ENCODE results near the gene CAPN13.

DNA sequence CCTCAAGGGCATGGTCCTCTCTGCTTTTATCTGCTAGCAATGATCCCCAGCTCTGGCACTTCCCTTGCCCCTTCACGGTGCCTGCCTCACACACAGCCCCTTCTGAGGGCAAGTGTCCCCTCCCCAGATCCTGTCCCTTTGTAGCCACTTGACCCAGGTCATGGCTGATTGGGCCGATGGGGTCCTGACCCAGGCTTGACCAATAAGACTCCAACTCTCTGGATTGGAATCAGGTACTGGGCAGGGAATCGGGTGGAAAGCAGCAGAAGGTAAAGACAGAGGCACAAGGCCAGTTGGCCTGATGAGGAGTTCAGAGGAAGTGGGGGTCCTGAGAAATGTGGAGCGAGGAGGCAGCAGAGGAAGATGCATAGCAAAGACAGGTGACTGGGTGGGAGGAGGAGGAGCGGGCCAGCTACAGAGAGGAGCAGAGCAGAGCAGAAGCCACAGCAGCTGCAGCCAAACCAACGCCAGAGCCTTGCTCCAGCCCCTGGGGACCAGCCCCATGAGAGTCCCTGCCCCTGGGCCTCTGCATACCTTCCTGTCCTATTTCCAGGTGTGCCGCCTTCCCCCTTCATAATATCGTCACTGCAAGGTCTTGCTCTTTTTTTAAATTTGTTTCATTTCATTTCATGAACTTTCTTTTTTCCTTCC lies 39.1 kb downstream of the CAPN13 start:
- TF ChIP-seq POLR2AphosphoS5 (IDR thresholded peaks at IDR 0.05; ENCODE audit: low read depth, low read length) (no peak), CTCF (IDR thresholded peaks at IDR 0.05) (no peak), SIN3A (IDR thresholded peaks at IDR 0.05; ENCODE audit: borderline replicate concordance, insufficient read depth, low read depth, low read length) (no peak)
- TF ChIP-seq, protein P1, sequence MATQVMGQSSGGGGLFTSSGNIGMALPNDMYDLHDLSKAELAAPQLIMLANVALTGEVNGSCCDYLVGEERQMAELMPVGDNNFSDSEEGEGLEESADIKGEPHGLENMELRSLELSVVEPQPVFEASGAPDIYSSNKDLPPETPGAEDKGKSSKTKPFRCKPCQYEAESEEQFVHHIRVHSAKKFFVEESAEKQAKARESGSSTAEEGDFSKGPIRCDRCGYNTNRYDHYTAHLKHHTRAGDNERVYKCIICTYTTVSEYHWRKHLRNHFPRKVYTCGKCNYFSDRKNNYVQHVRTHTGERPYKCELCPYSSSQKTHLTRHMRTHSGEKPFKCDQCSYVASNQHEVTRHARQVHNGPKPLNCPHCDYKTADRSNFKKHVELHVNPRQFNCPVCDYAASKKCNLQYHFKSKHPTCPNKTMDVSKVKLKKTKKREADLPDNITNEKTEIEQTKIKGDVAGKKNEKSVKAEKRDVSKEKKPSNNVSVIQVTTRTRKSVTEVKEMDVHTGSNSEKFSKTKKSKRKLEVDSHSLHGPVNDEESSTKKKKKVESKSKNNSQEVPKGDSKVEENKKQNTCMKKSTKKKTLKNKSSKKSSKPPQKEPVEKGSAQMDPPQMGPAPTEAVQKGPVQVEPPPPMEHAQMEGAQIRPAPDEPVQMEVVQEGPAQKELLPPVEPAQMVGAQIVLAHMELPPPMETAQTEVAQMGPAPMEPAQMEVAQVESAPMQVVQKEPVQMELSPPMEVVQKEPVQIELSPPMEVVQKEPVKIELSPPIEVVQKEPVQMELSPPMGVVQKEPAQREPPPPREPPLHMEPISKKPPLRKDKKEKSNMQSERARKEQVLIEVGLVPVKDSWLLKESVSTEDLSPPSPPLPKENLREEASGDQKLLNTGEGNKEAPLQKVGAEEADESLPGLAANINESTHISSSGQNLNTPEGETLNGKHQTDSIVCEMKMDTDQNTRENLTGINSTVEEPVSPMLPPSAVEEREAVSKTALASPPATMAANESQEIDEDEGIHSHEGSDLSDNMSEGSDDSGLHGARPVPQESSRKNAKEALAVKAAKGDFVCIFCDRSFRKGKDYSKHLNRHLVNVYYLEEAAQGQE (IDR thresholded peaks at IDR 0.05; ENCODE audit: insufficient read depth in 1 of 2, low read depth in 2 of 2, low read length in 1 of 2), result no peak
